ENCODE data around the gene NPAS2.

- TF ChIP-seq CTCF (IDR thresholded peaks at IDR 0.05; ENCODE audit: control extremely low read depth in 1 of 3, insufficient read depth in 1 of 3, low read depth in 1 of 3, low read length in 3 of 3) (no peak), POLR2AphosphoS5 (IDR thresholded peaks at IDR 0.05; ENCODE audit: low read depth, low read length) (no peak), EP300 (IDR thresholded peaks at IDR 0.05; ENCODE audit: borderline replicate concordance in 1 of 2, low read depth in 2 of 2, low read length in 2 of 2) (no peak), TCF12 (IDR thresholded peaks at IDR 0.05; ENCODE audit: low read depth, low read length) (no peak), SP1 (IDR thresholded peaks at IDR 0.05; ENCODE audit: low read depth, low read length) (no peak), BRCA1 (IDR thresholded peaks at IDR 0.05; ENCODE audit: low read depth, low read length) (no peak), RFX5 (IDR thresholded peaks at IDR 0.05; ENCODE audit: borderline replicate concordance, low read depth, low read length) (no peak), SRF (IDR thresholded peaks at IDR 0.05; ENCODE audit: low read depth, low read length) (no peak), MAX (IDR thresholded peaks at IDR 0.05) (no peak)
Measured at GRCh38 chr2:100995309-100996075, 175.6 kb downstream of the NPAS2 start.

All from H1 (cell line).